Measurements from ENCODE around the gene COASY.

DNA sequence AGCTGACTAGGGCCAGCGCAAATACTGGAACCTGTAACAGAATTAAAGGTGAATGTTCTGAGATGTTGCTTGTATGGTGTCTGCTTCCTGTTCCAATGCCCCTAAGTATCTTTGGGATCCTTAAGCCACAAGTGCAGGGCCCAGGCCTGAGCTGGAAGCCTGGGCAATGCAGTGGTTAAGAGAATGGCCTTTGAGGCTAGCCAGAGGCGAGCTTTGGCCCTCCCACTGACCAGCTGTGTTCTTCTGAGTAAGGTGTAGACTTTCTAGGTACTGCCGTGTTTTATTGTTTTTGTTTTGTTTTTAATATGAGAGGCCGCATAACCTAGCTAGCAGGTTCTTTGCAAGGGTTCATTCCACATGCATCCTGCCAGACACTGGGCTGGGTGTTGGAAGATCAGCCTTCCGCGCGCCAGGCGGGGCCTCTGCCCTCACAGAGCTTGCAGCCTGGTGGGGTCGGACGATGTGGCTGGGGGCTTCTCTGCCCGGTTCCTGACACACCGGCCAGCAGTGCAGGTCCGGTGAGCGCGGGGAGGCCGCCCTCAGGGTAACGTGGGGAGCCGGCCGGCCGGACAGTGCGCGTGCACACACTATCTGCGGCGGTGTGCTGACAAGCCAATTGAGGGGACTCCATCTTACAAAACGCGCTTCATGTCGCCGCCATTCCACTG, 4.4 kb downstream of the COASY start:
- TF ChIP-seq, protein P1, sequence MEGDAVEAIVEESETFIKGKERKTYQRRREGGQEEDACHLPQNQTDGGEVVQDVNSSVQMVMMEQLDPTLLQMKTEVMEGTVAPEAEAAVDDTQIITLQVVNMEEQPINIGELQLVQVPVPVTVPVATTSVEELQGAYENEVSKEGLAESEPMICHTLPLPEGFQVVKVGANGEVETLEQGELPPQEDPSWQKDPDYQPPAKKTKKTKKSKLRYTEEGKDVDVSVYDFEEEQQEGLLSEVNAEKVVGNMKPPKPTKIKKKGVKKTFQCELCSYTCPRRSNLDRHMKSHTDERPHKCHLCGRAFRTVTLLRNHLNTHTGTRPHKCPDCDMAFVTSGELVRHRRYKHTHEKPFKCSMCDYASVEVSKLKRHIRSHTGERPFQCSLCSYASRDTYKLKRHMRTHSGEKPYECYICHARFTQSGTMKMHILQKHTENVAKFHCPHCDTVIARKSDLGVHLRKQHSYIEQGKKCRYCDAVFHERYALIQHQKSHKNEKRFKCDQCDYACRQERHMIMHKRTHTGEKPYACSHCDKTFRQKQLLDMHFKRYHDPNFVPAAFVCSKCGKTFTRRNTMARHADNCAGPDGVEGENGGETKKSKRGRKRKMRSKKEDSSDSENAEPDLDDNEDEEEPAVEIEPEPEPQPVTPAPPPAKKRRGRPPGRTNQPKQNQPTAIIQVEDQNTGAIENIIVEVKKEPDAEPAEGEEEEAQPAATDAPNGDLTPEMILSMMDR (IDR thresholded peaks at IDR 0.05), result no peak
- TF ChIP-seq POLR2A (IDR thresholded peaks at IDR 0.05), result no peak
